ENCODE results near the gene HTR3B.

The HTR3B gene

GRCh38 chr11:113949891-113950290 is 45.3 kb downstream of the HTR3B start:
- DNase-seq = no peak

GRCh38 chr11:113951537-113951936 is 46.9 kb downstream of the HTR3B start:
- no peak for DNase-seq

DNA sequence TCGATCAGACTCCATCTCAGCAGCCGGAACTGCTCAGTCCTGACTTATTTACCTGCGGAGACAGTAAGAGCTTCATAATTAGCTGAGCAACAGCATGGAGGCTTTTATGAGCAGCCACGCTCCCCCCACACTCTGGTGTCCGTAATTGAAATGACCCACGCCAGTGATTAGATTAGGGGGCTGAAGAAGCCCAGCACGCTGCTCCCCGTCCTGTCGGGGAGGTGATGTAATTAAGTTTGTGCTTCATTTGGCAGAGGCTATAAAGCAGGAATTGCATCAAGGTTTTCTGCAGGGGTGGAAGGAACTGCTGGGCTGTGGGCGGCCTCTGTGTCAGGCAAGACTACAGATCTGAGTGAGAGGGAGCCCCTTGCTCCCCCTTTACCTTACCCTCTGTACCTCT is 47.5 kb downstream of the HTR3B start:
- DNase-seq = no peak

DNA sequence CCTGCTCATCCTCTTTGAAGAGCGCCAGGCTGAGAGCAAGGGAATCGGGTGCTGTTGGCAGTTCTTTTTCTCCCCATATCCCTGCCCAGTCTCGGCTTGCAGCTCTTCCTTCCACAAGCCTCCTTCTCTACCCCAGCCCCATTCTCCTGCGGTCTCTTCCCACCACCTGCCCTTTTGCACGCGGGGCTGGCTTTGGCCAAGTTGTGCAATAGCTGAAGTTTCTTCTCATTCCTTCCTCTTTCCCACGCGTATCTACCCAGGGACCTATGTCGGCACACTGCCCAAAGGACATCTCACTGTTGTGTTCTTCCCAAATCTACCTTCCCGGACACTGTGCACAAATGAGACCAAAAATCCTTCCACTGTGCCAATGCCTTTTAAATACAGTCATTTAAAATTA is 48.0 kb downstream of the HTR3B start:
- DNase-seq = no peak

- no peak for DNase-seq
These were observed 49.6 kb downstream of the HTR3B start for GRCh38 chr11:113954235-113954634.

DNA sequence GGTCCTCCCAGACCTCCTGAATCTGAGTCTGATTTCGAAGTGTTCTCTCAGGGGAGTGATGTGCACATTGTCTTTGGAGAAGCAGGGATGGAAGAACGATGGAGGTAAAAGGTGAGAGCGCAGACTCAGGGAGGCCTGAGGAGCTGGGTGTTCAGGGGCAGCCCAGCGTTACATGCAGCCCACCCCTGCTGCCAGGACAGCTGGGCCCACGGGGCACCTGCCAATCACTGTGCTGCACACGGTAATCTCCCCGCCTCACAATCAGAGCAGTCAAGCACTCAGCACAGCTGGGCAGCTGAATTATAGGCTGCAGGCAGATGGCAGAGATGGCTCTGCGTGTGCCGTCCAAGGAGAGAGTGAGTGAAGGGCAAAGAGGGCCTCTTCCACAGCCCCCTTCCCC is 52.4 kb downstream of the HTR3B start:
- DNase-seq = no peak

DNA sequence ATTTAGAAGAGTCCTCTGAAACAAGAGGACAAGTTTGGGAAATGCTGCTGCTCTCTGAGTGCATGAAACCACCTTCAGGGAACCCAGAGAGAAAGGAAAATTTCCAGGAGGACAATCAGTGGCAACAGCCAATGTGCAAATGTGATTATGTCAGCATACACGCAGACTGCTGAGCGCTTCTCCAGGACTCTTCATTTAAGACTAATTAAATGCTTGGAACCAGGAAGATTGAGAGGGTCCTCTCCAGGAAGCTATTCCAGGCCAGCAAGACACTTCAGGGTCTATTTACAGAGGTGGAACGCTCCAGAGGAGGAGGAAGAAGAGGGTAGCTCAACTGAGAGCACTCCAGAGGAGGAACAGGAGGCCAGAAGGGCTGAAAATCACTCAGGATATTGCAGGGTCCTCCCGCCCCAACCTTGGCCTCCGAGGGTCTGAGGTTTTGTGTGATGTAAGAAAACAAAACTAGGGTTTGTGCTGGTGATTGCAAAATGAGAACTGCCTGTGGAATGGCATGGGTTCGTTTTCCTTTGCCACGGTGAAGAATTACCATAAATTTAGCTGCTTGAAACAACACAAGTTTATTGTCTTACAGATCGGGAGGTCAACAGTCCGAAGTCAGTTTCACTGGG is 56.2 kb downstream of the HTR3B start:
- no peak for DNase-seq

GRCh38 chr11:113967361-113967760 is 62.8 kb downstream of the HTR3B start:
- no peak for DNase-seq

DNA sequence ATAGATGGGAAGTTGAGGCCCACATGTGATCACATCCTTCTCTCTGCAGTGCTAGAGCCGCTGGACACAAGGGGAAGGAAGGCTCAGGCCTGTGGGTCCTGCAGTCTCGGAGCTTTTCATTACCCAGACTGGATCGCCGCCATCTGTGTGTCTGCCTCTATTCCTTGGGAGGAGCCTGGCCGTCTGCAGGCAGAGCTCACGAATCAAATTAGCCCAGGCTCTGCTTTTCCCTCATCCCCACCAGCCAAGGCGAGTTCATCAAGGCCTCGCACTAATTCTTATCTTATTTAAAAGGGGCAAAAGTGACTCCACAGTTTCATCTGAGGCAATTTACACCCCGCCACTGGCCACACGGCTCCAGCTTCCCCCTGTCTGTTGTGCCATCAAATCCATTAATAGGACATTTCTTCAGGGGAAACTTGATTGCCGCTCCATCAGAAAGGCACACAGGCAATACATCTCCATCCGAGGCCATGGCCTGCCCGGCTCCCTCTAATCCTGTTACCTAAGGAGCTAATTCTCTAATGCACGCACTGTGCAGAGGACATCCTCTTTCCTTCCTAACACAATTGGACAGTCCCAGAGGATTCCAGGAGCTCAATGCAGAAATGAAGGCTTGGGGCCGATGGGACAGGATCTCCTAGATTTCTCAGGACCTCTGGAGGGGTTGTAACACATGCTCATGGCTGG is 67.1 kb downstream of the HTR3B start:
- DNase-seq = no peak

DNA sequence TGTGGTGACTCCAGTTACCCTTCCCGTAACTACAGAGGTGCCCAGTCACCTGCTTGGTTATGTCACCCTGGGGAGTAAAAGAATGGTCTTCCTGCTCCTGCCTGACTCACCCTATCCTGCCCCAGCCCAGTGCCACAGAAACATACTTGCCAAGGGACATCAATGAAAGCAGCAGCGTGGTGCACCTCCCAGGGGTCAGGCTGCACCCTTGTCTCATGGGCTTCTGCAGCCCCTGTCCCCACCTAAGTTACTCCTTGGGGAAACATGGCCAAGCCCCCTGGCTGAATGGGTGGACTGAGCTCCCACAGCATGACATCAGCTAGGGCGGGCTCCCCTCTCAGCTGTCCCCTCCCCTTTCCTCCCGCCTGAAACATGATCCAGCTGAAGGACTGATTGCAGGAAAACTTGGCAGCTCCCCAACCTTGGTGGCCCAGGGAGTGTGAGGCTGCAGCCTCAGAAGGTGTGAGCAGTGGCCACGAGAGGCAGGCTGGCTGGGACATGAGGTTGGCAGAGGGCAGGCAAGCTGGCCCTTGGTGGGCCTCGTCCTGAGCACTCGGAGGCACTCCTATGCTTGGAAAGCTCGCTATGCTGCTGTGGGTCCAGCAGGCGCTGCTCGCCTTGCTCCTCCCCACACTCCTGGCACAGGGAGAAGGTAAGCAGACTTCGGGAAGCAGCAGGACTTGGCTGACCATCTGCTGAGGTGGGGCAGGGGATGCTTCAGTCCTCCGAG is 70.3 kb downstream of the HTR3B start, which contains the start of gene HTR3A:
HTR3A (plus strand) TSS at position 368 of the 730 bp plus-strand sequence; CDS start at position 586, 218 bp downstream.
- DNase-seq = no peak

- DNase-seq = peak in 1 of 2 donors; percentile 12
These were observed 72.5 kb downstream of the HTR3B start for GRCh38 chr11:113977071-113977490.

DNA sequence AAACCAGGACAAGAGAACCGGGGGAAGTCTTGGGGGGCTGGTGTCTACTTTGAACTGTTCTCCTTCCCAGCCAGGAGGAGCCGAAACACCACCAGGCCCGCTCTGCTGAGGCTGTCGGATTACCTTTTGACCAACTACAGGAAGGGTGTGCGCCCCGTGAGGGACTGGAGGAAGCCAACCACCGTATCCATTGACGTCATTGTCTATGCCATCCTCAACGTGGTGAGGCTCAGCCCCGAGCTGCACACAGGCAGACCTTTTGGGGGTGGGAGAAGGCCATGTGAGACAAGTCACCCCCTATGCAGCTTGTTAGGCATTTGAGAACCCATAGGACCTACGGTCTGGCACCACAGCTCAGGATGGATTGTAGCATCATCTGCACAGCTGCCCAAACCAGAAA is 73.1 kb downstream of the HTR3B start:
- peak in 1 of 2 donors; percentile 61 for DNase-seq

GRCh38 chr11:113979431-113979830 is 74.8 kb downstream of the HTR3B start:
- no peak for DNase-seq

DNA sequence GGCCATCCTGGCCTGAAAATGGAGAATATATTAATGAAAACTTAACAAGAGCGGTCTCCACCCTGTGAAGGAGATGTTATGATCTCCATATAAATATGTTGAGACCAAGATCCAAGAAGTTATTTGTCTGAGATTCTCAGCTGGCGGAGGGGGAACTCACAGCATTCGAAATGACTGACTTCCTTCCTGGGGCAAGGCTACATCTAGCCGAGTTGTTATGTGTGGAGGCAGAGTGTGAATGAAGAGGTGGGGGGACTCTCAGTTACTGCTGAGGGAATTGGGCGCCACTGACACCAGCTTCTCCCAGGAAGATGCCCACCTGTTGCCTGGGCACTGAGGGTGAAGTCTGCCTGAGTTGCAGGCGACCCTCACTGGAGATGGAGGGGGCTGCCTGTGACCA is 76.2 kb downstream of the HTR3B start:
- DNase-seq = no peak

GRCh38 chr11:113982306-113982705 is 77.7 kb downstream of the HTR3B start:
- no peak for DNase-seq

DNA sequence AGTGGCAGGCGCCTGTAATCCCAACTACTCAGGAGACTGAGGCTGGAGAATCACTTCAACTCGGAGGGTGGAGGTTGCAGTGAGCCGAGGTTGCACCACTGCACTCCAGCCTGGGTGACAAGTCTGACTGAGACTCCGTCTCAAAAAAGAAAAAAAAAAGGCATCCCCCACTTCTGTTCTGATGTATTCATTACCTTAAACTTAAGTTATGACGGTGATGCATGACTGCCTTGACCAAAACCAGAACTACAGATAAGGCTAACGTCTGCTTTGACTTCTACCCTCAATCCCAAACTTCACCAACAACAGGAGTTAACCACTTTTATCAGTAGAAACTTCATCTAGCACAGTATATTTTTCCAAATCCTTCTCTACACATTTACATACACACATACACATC is 80.2 kb downstream of the HTR3B start:
- no peak for DNase-seq

GRCh38 chr11:113985906-113986305 is 81.3 kb downstream of the HTR3B start:
- no peak for DNase-seq

- DNase-seq = no peak
These were observed 82.0 kb downstream of the HTR3B start for GRCh38 chr11:113986351-113987140.

DNA sequence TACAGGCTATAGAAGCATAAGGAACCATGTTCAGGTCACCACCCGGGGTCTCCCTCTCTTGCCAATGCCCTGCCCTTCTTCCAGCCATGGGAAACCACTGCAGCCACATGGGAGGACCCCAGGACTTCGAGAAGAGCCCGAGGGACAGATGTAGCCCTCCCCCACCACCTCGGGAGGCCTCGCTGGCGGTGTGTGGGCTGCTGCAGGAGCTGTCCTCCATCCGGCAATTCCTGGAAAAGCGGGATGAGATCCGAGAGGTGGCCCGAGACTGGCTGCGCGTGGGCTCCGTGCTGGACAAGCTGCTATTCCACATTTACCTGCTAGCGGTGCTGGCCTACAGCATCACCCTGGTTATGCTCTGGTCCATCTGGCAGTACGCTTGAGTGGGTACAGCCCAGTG is 84.8 kb downstream of the HTR3B start:
- DNase-seq = no peak

DNA sequence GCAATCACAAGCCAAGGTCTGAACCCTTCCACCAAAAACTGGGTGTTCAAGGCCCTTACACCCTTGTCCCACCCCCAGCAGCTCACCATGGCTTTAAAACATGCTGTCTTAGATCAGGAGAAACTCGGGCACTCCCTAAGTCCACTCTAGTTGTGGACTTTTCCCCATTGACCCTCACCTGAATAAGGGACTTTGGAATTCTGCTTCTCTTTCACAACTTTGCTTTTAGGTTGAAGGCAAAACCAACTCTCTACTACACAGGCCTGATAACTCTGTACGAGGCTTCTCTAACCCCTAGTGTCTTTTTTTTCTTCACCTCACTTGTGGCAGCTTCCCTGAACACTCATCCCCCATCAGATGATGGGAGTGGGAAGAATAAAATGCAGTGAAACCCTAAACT is 85.3 kb downstream of the HTR3B start:
- DNase-seq = no peak

DNA sequence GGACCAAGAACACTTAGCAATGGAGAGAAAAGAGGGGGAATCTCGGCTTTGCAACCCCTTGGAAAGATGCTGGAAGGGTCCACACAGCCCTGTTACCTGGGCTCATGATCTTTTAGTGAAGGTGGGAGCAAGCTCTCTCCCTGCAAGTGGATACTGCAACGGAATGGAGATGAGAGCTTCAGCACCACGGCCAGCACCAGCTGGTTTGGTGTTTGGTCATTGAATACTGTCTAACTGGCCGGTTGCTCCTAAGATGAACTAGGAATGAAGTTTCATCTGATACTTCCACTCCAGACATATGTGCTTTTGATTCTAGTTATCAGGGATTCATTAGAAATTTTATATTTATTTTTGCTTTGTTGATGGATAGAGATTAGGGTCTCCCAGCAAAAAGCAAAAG is 86.6 kb downstream of the HTR3B start:
- no peak for DNase-seq

GRCh38 chr11:113991718-113992458 is 87.3 kb downstream of the HTR3B start:
- DNase-seq = no peak
